Measurements from ENCODE around the gene ZNF516. TPM values are rescaled to one million over a fixed set of nuclear protein-coding genes. Genes with fewer than 3 reads are reported as not detected.

Gene ZNF516
- total and polyA plus RNA-seq, 4 donors = 2.5 to 12.2 (median 7.6) TPM

DNA sequence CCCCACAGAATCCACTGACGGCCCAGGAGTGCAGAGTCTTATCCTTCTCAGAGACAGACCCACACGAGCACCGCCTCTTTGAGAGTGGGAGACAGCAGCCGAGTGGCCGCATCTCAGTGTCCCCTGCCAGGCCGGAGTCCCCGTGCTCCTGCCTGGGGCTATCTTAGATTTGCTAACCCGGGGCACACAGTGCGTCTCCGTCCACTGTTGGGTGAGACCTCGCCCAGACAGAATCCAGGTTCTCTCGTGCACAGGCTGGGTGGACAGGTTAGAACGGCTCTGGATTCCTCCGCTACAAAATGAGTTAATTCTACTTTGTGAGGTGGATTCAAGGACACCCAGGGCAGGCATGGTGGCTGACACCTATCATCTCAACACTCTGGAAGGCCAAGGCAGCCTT lies 88.3 kb downstream of the ZNF516 start:
- DNase-seq (ENCODE audit: low spot score) = no peak
- no peak for TF ChIP-seq JUND (IDR thresholded peaks at IDR 0.05)
- no peaks in the 10 kb centered on the region for H3K27me3 ChIP-seq (ENCODE audit: control insufficient read depth in 4 of 4, insufficient read depth in 4 of 4, low read length in 3 of 4)
- no peak overlapping the region for H3K4me3 ChIP-seq (ENCODE audit: low read depth in 1 of 3, low read length in 3 of 3)
- no peaks in the 10 kb centered on the region for H3K36me3 ChIP-seq (ENCODE audit: control insufficient read depth in 4 of 4, insufficient read depth in 3 of 4, low read depth in 1 of 4, low read length in 3 of 4)
- H3K9ac ChIP-seq (ENCODE audit: low read depth in 1 of 2, low read length in 2 of 2) = no peak overlapping the region
- no peaks in the 10 kb centered on the region for H3K9me3 ChIP-seq (ENCODE audit: control insufficient read depth in 4 of 4, low read length in 3 of 4)
- no peaks in the 10 kb centered on the region for H3K4me1 ChIP-seq (ENCODE audit: control insufficient read depth in 4 of 4, insufficient read depth in 4 of 4, low read length in 3 of 4)
- WGBS = 96% methylated on average over 14 of the region's 14 CpGs
- no peak overlapping the region for H3K27ac ChIP-seq (ENCODE audit: low read depth in 1 of 2, low read length in 2 of 2)

GRCh38 chr18:76405681-76406356 lies 89.2 kb downstream of the ZNF516 start:
- Histone ChIP-seq H3K4me3 (ENCODE audit: low read depth in 1 of 3, low read length in 3 of 3) (no peak overlapping the region), H3K4me1 (ENCODE audit: control insufficient read depth in 4 of 4, insufficient read depth in 4 of 4, low read length in 3 of 4) (no peaks in the 10 kb centered on the region), H3K9ac (ENCODE audit: low read depth in 1 of 2, low read length in 2 of 2) (no peak overlapping the region), H3K27ac (ENCODE audit: low read depth in 1 of 2, low read length in 2 of 2) (no peak overlapping the region), H3K9me3 (ENCODE audit: control insufficient read depth in 4 of 4, low read length in 3 of 4) (no peaks in the 10 kb centered on the region), H3K27me3 (ENCODE audit: control insufficient read depth in 4 of 4, insufficient read depth in 4 of 4, low read length in 3 of 4) (no peaks in the 10 kb centered on the region), H3K36me3 (ENCODE audit: control insufficient read depth in 4 of 4, insufficient read depth in 3 of 4, low read depth in 1 of 4, low read length in 3 of 4) (no peaks in the 10 kb centered on the region)
- peak; percentile 47 for DNase-seq (ENCODE audit: low spot score)
- 88% methylated on average over 37 of the region's 37 CpGs for WGBS
- TF ChIP-seq RAD21 (IDR thresholded peaks at IDR 0.05) (peak; percentile 36 to 73), HNF4G (IDR thresholded peaks at IDR 0.05) (no peak), GABPA (IDR thresholded peaks at IDR 0.05 in 1 of 2, conservative IDR thresholded peaks at IDR 0.05 in 1 of 2) (no peak)
- TF ChIP-seq, protein P1, sequence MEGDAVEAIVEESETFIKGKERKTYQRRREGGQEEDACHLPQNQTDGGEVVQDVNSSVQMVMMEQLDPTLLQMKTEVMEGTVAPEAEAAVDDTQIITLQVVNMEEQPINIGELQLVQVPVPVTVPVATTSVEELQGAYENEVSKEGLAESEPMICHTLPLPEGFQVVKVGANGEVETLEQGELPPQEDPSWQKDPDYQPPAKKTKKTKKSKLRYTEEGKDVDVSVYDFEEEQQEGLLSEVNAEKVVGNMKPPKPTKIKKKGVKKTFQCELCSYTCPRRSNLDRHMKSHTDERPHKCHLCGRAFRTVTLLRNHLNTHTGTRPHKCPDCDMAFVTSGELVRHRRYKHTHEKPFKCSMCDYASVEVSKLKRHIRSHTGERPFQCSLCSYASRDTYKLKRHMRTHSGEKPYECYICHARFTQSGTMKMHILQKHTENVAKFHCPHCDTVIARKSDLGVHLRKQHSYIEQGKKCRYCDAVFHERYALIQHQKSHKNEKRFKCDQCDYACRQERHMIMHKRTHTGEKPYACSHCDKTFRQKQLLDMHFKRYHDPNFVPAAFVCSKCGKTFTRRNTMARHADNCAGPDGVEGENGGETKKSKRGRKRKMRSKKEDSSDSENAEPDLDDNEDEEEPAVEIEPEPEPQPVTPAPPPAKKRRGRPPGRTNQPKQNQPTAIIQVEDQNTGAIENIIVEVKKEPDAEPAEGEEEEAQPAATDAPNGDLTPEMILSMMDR (IDR thresholded peaks at IDR 0.05; ENCODE audit: low read depth, low read length, missing input control) = peak; percentile 31

DNA sequence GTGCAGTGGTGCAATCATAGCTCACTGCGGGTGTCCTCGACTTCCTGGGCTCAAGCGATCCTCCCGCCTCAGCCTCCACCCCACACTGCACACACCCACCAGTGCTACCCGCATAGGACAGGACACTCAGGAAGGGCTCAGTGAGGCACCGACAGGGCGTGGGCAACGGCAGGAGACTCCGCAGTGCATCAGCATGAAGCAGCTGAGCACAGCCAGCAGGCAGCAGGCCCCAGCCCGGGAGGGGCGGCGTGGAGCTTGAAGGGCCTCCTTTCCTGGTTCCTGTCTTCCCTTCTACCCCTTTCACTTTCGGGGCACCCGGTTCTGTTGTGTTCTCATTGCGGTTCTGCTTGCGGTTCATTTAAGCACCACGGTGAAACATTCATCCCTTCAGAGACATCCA lies 89.8 kb downstream of the ZNF516 start:
- Histone ChIP-seq H3K36me3 (ENCODE audit: control insufficient read depth in 4 of 4, insufficient read depth in 3 of 4, low read depth in 1 of 4, low read length in 3 of 4) (no peaks in the 10 kb centered on the region), H3K27ac (ENCODE audit: low read depth in 1 of 2, low read length in 2 of 2) (no peak overlapping the region), H3K27me3 (ENCODE audit: control insufficient read depth in 4 of 4, insufficient read depth in 4 of 4, low read length in 3 of 4) (no peaks in the 10 kb centered on the region), H3K9ac (ENCODE audit: low read depth in 1 of 2, low read length in 2 of 2) (no peak overlapping the region), H3K4me1 (ENCODE audit: control insufficient read depth in 4 of 4, insufficient read depth in 4 of 4, low read length in 3 of 4) (no peaks in the 10 kb centered on the region), H3K9me3 (ENCODE audit: control insufficient read depth in 4 of 4, low read length in 3 of 4) (no peaks in the 10 kb centered on the region), H3K4me3 (ENCODE audit: low read depth in 1 of 3, low read length in 3 of 3) (no peak overlapping the region)
- TF ChIP-seq HNF4A (conservative IDR thresholded peaks at IDR 0.05) (no peak), SP1 (IDR thresholded peaks at IDR 0.05) (no peak), GABPA (IDR thresholded peaks at IDR 0.05 in 1 of 2, conservative IDR thresholded peaks at IDR 0.05 in 1 of 2) (no peak), EGR1 (IDR thresholded peaks at IDR 0.05; ENCODE audit: low read depth in 2 of 2) (no peak), TAF1 (conservative IDR thresholded peaks at IDR 0.05) (no peak), YY1 (IDR thresholded peaks at IDR 0.05) (no peak), RAD21 (IDR thresholded peaks at IDR 0.05) (no peak), FOXA2 (IDR thresholded peaks at IDR 0.05) (no peak)
- TF ChIP-seq, protein P1 (IDR thresholded peaks at IDR 0.05; ENCODE audit: low read depth, low read length, missing input control) = no peak
- TF ChIP-seq, protein P2, sequence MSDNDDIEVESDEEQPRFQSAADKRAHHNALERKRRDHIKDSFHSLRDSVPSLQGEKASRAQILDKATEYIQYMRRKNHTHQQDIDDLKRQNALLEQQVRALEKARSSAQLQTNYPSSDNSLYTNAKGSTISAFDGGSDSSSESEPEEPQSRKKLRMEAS (IDR thresholded peaks at IDR 0.05) = no peak
- TF ChIP-seq, protein P3, sequence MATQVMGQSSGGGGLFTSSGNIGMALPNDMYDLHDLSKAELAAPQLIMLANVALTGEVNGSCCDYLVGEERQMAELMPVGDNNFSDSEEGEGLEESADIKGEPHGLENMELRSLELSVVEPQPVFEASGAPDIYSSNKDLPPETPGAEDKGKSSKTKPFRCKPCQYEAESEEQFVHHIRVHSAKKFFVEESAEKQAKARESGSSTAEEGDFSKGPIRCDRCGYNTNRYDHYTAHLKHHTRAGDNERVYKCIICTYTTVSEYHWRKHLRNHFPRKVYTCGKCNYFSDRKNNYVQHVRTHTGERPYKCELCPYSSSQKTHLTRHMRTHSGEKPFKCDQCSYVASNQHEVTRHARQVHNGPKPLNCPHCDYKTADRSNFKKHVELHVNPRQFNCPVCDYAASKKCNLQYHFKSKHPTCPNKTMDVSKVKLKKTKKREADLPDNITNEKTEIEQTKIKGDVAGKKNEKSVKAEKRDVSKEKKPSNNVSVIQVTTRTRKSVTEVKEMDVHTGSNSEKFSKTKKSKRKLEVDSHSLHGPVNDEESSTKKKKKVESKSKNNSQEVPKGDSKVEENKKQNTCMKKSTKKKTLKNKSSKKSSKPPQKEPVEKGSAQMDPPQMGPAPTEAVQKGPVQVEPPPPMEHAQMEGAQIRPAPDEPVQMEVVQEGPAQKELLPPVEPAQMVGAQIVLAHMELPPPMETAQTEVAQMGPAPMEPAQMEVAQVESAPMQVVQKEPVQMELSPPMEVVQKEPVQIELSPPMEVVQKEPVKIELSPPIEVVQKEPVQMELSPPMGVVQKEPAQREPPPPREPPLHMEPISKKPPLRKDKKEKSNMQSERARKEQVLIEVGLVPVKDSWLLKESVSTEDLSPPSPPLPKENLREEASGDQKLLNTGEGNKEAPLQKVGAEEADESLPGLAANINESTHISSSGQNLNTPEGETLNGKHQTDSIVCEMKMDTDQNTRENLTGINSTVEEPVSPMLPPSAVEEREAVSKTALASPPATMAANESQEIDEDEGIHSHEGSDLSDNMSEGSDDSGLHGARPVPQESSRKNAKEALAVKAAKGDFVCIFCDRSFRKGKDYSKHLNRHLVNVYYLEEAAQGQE (IDR thresholded peaks at IDR 0.05) = no peak
- no peak for DNase-seq (ENCODE audit: low spot score)
- 90% methylated on average over 17 of the region's 17 CpGs for WGBS

Measured in liver (tissue), 9 donors.